OCI-LY1 (cell line): ENCODE data around the gene GALNT4.

Source experiments
- CTCF ChIP-seq: fragments of 200-600 bp; sonication (generic), shearing (Covaris generic); IDR thresholded peaks from 2 replicates; pipeline ENCODE4 v1.5.1; 2017; ENCODE audit warnings: mild to moderate bottlenecking, antibody characterized with exemption, low read length, moderate library complexity, mixed read lengths
- EZH2 ChIP-seq: fragments of 200-600 bp; sonication (generic), shearing (Covaris generic); IDR thresholded peaks from 2 replicates; pipeline ENCODE4 v1.8.0; 2017; ENCODE audit warnings: borderline replicate concordance, mixed run types, mild to moderate bottlenecking, antibody characterized with exemption, low read length, moderate library complexity, mixed read lengths

- TF ChIP-seq CTCF, result no peak
- no peak for TF ChIP-seq EZH2
These were observed 22.8 kb downstream of the GALNT4 start for GRCh38 chr12:89501793-89502192.
